CD1c-positive myeloid dendritic cell (primary cell): ENCODE measurements around the gene PLEKHH2.

ENCODE experiments used
- DNase-seq: peaks from one replicate; pipeline ENCODE4 v3.0.0-alpha.2; 2016; ENCODE audit errors: extremely low spot score

PLEKHH2 gene

GRCh38 chr2:43812006-43812405 is 174.9 kb downstream of the PLEKHH2 start:
- DNase-seq = no peak

- DNase-seq = no peak
These were observed 175.9 kb downstream of the PLEKHH2 start for GRCh38 chr2:43812947-43813346.

- no peak for DNase-seq
These were observed 177.7 kb downstream of the PLEKHH2 start for GRCh38 chr2:43814711-43815110.
